GM13976 (cell line): ENCODE data around the gene SLC5A6.
"Not testable (repeated sequence)": the region's sequence is repeated elsewhere in the genome, so short reads cannot be mapped to it uniquely, and the experiment has no call there.

ENCODE experiments used
- DNase-seq: peaks from one replicate; pipeline ENCODE4 v3.0.0; 2012; ENCODE audit warnings: low spot score
- in situ Hi-C: fragments of 300-500 bp; cut with MboI; formaldehyde crosslinking; loops from one replicate; pipeline ENCODE4 v1.12.0; 2022; ENCODE audit warnings: low sequenced_read_pairs, mixed read lengths, inconsistent platforms; ENCODE audit not compliant: unreplicated experiment
- TF ChIP-seq, protein P1 (sequence below): IDR thresholded peaks from 2 replicates; pipeline ENCODE4 v1.5.1; 2012; ENCODE audit warnings: borderline replicate concordance, mild to moderate bottlenecking; ENCODE audit not compliant: insufficient read depth; ENCODE audit errors: extremely low read depth, missing control alignments, control extremely low read depth

Gene SLC5A6

DNA sequence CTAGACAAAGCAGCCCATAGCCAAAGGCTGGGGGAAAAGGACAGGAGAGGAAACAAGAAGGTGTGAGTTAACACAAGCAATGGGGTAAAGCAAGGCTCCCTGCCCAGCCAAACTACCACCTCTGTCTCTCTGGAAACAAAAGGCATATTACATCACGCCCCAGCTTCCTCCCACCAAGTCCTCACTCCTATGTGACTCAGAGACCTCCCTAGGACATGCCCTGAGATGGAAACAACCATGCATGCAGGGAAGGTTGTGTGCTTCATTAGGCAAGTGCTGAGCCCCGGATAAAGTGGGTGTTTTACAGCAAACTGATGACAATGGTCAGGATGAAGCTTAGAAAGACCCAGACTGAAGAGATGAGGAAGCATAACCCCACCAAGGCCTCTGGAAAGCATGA lies 9.2 kb downstream of the SLC5A6 start:
- TF ChIP-seq, protein P1, sequence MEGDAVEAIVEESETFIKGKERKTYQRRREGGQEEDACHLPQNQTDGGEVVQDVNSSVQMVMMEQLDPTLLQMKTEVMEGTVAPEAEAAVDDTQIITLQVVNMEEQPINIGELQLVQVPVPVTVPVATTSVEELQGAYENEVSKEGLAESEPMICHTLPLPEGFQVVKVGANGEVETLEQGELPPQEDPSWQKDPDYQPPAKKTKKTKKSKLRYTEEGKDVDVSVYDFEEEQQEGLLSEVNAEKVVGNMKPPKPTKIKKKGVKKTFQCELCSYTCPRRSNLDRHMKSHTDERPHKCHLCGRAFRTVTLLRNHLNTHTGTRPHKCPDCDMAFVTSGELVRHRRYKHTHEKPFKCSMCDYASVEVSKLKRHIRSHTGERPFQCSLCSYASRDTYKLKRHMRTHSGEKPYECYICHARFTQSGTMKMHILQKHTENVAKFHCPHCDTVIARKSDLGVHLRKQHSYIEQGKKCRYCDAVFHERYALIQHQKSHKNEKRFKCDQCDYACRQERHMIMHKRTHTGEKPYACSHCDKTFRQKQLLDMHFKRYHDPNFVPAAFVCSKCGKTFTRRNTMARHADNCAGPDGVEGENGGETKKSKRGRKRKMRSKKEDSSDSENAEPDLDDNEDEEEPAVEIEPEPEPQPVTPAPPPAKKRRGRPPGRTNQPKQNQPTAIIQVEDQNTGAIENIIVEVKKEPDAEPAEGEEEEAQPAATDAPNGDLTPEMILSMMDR, result no peak
- no peak for DNase-seq
- in situ Hi-C loops, result no loop called here

DNA sequence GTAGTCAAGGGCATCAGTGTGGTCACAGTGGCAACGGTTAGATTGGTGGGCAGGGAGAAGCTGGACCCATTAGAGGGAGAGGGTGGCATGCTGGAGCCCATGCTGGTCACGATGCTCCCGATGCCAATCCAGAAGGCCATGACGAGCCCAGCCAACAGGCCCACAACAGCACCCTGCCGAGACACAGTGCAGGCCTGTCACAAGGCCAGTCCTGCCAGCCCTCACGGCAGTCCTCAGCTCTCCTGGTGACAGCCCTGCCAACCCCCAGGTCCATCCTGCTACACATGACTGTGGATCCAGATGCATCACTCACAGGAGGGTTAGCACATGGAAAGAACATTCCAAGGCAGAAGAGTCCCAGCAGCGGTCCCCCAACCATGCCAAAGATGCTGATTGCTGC lies 10.4 kb downstream of the SLC5A6 start:
- DNase-seq, result no peak
- in situ Hi-C loops, result no loop called here
- TF ChIP-seq, protein P1, result no peak

DNA sequence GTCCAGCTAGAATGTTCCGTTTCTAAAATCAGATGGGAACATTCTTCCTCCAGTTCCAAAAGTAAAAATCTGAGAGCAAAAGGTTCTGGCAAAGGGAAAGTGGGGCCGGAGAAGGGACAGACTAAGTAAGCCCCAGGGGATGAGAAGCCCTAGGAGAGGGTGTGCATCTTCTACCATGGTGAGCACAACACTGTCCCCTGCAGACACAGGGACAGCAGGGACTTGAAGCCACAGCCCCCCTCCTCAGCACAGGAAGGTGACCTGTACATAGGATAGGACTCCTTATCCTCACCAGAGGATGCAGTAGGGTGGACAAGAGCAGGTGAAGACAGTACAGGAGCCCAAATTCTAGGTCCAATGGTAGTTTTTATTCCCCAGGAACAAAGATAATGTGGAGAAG lies 12.8 kb downstream of the SLC5A6 start:
- no peak for DNase-seq
- in situ Hi-C loops, result loop anchor here (10.0 to 25.0 kb wide), 2 partner anchors 104 to 237 kb away; partner anchors contain the start of gene MAPRE3
- TF ChIP-seq, protein P1, result no peak

DNA sequence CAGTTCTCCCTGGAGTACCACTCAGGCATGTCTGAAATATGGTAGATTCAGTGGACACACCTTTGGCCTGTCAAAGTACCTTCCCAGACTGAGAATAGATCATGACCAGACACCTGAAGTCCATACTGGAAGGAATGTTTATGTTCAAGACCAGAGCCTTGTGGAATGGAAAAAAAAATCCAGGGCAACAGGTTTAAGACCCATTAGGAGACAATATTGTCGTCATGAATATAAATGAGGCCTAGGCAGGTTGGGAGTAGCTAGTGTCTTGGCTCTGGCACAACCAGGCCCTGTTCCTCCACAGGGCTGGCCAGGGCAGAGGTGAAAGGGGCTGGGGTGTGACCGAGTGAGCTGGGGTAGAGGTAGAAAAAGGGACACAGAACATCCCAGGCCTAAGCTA lies 13.4 kb downstream of the SLC5A6 start:
- in situ Hi-C loops, result loop anchor here (10.0 to 25.0 kb wide), 2 partner anchors 104 to 236 kb away; partner anchors contain the start of gene MAPRE3
- TF ChIP-seq, protein P1, result no peak
- no peak for DNase-seq

DNA sequence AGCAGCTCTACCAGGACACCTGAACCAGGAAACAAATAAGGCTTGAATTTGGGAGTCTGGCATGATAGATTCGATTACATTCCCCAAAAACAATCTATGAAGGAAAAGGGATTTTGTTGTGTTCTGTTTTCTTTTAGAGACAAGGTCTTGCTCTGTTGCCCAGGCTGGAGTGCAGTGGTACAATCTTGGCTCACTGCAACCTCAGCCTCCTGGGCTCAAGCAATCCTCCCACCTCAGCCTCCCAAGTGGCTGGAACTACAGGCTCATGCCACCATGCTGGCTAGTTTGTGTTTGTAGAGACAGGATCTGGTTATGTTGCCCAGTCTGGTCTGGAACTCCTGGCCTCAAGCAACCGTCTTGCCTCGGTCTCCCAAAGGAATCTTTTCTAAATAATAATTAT lies 14.0 kb downstream of the SLC5A6 start:
- not testable (repeated sequence) for DNase-seq
- in situ Hi-C loops, result loop anchor here (10.0 to 25.0 kb wide), 2 partner anchors 103 to 236 kb away; partner anchors contain the start of gene MAPRE3

DNA sequence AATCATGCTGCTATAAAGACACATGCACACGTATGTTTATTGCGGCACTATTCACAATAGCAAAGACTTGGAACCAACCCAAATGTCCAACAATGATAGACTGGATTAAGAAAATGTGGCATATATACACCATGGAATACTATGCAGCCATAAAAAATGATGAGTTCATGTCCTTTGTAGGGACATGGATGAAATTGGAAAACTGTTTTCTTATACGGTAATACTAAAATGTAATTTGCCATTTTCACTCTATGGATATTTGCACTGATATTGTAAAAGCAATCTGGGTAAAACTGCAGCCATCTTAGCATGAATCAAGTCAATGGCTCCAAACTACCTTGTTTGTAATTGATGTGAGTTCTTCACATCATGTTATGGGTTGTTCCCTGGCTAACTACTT lies 16.3 kb downstream of the SLC5A6 start:
- not testable (repeated sequence) for DNase-seq
- in situ Hi-C loops, result loop anchor here (10.0 to 25.0 kb wide), 2 partner anchors 101 to 233 kb away; partner anchors contain the start of gene MAPRE3

DNA sequence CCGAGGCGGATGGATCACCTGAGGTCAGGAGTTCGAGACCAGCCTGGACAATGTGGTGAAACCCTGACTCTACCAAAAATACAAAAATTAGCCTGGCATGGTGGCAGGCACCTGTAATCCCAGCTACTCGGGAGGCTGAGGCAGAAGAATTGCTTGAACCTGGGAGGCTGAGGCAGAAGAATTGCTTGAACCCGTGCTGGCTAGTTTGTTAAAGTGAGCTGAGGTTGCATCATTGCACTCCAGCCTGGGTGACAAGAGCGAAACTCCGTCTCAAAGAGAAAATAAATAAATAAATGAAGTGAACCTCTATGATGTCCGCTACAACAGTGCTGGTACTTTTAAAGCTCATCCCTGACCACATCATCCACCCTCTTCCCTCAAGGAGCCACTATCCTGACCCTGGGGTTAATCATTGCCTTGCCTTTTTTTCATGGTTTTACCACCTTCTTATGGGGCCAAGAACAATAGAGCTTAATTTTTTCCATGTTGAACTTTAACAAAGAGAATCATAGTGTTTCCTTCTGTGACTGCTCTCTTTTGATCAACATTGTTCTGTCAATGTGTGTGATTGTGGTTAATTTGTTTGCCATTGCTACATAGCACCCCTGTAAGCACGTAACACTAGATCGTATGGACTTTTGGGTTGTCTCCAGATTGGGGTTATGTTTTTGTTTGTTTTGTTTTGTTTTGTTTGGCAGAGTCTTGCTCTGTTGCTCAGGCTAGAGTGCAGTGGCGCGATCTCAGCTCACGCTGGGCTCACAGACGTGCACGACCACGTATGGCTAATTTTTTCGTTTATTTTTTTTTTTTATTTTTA lies 17.3 kb downstream of the SLC5A6 start:
- no peak for DNase-seq
- in situ Hi-C loops, result loop anchor here (10.0 to 25.0 kb wide), 2 partner anchors 100 to 232 kb away; partner anchors contain the start of gene MAPRE3
- TF ChIP-seq, protein P1, result no peak
